ENCODE data around the gene TRIM44.
"Not testable (repeated sequence)": the region's sequence is repeated elsewhere in the genome, so short reads cannot be mapped to it uniquely, and the experiment has no call there.

TRIM44 gene

DNA sequence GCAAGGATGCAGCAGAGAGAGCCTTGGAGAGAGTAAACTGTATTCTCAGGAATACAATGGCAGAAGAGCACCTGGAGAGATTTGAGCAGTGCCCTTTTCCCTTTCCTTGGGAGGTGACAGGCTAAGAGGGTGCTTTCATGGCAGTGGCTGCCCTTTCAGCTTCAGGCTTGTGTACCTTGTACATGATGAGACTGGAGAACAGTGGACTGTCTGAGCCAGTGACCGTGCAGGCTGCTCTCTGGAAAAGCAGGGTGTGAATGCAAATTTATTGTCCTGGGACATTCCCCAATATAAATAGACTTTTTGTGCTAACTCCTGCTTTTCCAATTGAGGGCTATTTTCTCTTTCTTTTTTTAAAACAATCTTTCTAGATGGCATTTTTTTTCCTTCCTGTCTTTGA lies 99.3 kb downstream of the TRIM44 start:
- DNase-seq = no peak

DNA sequence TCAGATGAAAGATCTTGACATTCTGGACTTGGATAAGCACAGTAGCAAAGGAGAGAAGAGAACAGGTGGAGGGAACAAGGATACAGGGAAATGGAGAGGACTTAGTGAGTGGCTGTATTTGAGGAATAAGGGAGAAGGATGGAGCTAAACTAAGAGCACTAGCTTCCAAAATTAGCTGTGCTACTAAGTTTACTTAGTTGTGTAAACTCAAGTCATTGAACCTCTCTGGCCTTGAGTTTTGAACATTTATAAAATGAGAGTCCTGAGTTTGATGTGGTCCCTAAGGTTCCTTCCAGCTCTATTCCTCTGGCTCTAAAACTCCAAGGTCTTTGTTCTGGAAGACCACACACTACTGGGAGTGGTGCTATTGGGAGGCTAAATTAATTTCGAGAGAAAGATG lies 100.7 kb downstream of the TRIM44 start:
- no peak for DNase-seq

DNA sequence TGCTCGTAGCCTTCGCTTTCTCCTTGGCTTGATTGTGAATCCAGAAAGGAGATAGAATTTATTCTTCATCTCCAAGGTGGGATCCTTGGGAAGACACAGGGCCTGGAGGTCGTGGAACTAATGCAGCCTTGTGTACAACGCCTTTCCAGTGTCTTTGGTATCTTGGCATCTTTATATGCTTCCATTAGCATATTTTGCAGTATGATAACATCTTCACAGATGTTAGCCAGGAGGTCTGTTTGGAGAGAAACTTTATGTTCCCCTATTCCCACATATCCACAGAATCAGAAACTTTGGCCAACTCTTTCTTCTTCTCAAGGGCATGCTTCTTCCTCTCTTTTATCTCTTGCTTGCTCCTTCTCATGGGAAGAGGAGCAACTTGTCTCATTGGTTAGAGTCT lies 101.2 kb downstream of the TRIM44 start:
- DNase-seq = no peak

DNA sequence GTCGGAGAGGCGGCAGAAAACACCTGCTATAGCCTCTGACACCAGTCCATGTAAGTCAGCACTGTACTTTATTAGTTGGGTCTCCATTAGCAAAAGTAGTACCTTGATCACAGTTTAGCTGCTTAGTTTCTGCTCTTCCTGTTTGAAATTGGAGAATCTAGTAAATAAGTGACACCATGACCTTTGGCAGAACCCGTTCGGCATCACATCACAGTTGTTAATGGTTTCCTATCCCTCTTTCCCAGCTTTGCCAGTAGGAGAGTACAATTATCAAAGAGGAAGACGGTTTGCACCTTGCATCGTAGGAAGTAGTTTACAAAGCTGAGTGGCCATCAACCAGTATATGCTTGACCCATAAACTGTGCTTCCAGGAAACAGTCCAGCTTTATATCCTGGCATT lies 101.8 kb downstream of the TRIM44 start:
- no peak for DNase-seq

DNA sequence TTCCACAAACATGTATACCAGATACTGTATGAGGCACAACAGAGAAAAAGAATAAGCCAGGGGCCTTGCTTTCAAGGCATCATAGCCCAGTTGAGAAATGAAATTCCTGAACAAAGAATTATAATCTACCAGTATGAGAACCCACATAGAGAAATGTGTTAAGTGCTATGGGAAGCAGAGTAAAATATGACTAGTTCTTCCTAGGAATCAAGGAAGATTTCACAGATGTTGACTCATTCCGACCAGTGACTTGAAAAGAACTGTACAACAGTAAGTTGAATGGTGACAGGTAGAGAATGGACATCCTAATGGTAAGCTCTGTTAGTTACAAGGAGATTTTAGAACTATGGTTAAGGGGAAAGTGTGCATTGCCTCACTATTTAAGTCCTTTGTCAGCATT lies 102.6 kb downstream of the TRIM44 start:
- no peak for DNase-seq

DNA sequence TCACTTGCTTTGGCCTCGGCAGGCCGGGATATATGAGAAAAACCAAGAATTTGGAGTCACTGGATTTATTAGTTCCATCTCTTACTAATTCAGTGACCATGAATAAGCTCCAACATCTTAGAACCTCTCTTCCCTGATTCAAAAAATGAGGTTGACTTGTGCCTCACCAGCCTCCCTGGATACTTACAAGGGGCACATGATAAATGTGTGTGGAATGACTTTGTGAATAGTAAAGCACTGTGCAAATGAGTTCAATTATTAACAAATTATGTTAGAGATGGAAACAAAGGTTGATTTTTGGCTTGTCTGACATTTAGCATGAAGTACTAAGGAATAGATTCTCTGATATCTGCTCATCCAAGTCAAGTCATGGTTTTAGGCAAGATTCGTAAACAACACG lies 104.1 kb downstream of the TRIM44 start:
- no peak for DNase-seq

DNA sequence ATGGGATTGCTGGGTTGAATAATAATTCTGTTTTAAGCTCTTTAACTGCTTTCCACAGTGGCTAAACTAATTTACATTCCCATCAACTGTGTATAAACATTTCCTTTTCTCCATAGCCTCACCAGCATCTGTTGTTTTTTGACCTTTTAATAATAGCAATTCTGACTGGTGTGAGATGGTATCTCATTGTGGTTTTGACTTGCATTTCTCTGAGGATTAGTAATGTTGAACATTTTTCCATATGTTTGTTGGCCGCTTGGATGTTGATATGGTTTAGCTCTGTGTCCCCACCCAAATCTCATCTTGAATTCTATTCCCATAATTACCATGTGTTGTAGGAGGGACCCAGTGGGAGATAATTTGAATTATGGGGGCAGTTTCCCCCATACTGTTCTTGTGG lies 107.8 kb downstream of the TRIM44 start:
- not testable (repeated sequence) for DNase-seq

DNA sequence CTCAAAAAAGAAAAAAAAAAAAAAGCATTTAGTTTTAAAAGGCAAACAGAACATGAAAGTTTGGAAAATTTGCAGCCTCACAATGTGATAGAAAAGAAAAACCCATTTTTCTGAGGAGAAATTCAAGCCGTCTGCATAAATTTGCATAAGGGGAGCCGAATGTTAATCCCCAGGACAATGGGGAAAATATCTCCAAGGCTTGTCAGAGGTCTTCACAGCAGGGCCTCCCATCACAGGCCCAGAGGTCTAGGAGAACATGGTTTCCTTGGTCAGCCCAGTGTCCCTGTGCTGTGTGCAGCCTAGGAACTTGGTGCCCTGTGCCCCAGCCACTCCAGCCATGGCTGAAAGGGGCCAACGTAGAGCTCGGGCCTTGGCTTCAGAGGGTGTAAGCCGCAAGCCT lies 109.1 kb downstream of the TRIM44 start:
- DNase-seq = no peak

DNA sequence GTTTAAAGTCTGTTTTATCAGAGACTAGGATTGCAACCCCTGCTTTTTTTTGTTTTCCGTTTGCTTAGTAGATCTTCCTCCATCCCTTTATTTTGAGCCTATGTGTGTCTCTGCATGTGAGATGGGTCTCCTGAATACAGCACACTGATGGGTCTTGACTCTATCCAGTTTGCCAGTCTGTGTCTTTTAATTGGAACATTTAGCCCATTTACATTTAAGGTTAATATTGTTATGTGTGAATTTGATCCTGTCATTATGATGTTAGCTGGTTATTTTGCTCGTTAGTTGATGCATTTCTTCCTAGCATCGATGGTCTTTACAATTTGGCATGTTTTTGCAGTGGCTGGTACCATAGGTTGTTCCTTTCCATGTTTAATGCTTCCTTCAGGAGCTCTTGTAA lies 114.7 kb downstream of the TRIM44 start:
- DNase-seq = not testable (repeated sequence)

DNA sequence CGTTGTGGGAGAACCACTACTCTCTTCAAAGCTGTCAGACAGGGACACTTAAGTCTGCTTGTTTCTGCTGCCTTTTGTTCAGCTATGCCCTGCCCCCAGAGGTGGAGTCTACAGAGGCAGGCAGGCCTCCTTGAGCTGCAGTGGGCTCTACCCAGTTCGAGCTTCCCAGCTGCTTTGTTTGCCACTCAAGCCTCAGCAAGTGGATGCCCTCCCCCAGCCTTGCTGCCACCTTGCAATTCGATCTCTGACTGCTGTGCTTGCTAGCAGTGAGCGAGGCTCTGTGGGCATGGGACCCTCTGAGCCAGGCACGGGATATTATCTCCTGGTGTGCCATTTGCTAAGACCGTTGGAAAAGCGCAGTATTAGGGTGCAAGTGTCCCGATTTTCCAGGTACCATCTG lies 116.4 kb downstream of the TRIM44 start:
- not testable (repeated sequence) for DNase-seq

DNA sequence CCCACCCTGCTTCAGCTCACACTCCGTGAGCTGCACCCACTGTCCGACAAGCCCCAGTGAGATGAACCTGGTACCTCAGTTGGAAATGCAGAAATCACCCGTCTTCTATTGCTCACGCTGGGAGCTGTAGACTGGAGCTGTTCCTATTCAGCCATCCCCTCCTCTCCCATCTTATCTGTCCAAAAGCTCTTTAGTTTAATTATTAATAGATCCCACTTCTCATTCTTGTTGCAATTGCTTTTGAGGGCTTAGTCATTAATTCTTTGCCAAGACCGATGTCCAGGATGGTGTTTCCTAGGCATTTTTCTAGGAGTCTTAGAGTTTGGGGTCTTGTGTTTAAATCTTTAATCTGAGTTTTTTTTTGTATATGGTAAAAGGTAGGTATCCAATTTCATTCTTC lies 116.8 kb downstream of the TRIM44 start:
- no peak for DNase-seq

DNA sequence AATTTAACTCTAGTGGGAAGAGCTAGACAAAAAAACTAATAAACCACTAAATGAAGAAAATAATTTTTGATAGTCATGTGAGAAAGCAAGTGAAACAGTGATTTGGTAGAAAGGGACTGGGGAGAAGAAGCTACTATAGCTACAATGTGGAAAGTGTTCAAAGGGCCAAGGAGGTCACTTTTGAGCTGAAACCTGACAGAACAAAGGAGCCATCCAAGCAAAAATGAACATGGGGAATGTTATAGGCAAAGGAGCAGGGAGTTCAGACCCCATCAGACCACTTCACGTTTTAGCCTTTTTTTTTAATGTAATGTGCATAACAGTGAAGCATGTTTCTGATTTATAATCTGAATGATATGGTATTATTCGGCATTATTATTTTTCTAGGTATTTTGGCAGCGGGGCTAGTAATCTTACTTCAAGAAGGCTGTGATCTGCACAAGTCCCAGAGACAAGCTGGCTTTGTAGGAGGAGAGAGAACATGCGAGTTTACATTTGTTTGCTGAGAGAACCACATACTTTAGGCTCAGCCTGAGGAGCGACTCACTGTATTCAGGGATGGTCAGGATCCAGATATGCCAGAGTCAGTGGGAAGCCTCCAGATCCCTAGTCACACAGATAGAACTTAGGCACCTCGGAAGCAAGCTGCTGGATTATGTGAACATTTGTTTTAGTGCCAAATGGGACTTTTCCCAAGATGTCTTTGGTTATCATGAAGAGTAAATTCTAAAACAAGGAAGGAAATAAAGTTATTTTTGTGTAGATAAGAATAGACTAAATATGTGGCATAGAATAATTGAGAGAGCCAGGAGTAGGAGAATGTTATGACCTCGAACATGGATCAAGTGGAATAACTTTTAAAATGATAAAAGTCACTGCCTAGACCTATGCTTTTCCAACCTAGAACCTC lies 118.6 kb downstream of the TRIM44 start:
- DNase-seq = no peak

DNA sequence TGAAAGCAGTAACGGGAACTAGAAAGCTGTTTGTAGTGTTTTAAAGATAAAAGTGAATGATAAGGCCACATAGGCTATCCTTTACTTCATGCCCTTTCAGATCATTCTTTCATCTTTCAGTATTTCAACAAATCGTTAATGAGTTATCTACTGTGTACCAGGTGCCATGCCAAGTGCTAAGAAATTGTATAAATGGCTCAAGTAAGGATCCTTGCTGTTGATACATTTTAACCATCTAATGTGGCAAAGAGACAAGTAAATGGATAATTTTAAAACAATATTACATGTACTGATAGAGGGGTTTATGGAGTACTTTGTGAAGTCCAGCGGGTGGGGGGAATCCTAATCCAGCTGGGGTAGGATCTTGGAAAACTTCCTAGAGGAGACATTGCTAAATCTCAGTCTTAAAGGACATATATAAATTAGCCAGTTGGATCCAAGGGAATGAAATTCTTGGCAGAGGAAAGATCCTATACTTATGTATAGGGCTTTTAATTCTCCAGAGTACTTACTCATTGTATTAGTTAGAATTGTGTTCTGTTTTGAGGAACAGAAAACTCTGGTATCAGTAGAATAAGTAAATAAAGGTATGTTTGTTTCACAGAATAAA lies 119.4 kb downstream of the TRIM44 start:
- no peak for DNase-seq

DNA sequence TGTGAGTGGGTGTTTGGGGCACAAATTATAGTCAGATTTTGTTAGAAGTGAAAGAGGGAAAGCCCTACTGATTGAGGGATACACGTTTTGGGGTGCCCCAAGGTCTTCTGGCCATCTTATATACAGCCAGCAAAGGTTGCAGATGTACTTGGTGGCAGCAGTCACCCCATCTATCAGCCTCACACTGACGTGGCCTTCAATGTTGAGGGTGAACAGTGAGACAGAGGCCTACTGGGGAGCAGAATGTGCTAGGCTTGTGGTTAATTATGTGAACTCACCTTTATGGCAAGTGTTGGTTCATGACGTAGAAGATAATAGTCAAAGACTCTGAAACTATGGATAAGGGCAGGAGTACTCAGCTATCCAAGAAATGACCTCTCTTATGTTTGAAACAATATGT lies 121.2 kb downstream of the TRIM44 start:
- no peak for DNase-seq

DNA sequence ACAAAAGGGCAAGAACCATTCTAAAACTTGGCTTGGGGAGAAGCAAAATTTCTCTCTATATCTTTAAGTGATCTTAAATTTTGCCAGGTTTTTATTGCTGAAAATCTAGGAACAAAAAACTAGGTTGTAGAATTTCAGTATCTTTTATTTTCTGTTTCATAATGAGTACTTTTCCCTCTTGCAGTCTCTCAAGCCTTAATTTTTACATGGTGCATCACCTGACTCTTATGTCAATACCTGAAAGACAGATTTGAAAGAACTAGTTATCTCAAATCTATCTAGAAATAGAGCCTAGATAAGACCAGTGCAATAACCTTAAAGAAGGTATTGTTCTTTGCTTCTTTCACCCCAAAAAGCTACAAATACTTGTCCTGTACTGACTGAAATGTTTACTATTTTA lies 122.1 kb downstream of the TRIM44 start:
- DNase-seq = no peak

DNA sequence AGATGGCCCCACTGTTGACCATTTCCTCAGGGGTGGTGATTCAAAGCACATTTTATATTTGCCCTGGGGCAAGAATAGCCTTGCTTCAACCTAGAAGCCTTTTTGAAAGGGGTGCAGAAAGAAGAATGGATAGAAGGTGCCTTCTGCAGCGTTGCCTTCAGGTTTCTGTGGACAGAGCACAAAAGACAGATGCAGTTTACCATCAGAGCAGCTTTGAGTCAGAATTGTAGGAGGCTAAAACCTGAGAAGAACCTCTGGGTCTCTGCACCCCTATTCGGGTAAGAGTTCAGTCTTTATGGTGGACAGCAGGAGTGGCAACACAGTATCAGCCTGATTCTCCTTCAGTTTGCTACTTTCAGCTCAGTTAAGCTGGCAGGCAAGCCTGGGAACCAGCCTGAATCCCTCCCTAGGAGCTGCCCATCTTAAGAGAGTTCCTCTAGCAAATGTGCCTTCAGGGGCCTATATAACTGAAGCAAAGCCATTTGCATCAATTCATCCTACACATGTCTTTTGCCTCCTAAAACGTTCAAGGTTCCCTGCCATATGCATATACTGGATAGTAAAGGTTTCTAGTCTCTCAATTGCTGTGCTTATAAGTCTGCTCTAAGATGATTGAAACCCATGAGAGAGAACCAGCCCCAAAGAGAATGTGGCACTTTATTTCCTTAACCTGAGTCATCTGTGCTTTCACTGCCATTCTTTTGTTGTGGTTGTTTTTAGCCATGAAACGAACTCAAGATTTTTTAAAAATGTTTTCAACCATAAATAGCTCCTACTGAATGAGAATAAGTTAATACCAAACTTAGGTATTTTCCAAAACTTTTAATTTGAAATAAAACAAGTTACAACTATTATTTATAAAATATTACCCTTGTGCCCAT lies 123.0 kb downstream of the TRIM44 start:
- no peak for DNase-seq

DNA sequence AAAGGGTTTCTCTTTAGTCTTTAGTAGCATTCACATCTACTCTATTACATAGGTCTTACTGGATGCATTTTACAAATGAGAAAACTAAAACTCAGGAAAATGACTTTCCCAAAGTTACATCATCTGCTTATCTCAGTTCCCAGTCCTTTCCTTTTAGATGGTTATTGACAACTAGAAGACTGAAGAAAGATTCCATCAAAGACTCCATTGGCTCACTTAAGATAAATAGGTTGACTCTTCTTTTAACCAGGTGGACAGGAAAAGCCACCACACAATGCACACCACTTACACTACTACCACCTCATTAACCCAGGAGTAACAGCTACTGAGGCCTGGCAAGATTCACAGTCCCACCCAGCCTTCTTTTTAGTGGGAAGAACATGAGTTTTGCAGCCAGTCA lies 123.6 kb downstream of the TRIM44 start:
- DNase-seq = no peak

DNA sequence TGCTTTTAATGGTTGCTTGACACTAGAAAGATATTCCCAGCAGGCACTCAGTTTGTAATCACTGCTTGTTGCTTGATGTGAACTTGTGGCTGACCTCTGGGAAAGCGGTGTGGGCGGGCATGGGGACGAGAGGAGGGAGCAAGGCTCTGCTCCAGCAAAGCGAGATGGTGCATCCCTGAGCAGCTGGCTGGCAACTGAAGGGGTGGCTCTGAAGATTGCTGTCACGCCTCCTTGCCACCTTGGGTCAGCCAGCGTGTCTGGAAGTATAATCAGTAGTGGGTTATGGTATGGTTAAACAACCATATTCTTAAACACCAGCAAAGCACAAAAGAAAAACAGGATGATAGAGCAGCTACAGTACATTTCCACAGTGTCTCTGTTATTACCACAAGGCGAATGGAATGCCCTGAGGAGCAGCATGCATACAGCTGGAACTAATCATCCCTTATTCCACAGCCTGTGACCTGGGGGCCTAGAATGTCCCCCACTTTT lies 124.5 kb downstream of the TRIM44 start:
- no peak for DNase-seq

DNA sequence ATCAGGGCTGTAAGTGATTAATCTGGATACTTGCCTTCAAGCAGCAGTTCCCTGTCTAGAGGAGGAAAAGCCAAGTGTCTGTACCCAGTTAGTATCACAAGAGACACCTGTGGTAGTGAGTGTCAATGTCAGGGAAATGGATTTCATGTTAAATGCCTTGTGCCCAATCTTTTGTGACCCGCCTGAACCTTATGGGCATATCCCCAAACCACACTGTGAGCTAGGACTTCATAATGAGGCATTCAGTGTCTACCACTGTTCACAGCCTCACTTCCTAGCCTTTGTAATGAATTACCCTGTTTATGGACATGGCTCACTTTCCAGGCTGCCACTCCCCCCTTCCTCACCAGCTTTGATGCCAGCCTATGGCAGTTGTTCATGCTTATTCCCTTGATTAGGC lies 125.1 kb downstream of the TRIM44 start:
- no peak for DNase-seq

DNA sequence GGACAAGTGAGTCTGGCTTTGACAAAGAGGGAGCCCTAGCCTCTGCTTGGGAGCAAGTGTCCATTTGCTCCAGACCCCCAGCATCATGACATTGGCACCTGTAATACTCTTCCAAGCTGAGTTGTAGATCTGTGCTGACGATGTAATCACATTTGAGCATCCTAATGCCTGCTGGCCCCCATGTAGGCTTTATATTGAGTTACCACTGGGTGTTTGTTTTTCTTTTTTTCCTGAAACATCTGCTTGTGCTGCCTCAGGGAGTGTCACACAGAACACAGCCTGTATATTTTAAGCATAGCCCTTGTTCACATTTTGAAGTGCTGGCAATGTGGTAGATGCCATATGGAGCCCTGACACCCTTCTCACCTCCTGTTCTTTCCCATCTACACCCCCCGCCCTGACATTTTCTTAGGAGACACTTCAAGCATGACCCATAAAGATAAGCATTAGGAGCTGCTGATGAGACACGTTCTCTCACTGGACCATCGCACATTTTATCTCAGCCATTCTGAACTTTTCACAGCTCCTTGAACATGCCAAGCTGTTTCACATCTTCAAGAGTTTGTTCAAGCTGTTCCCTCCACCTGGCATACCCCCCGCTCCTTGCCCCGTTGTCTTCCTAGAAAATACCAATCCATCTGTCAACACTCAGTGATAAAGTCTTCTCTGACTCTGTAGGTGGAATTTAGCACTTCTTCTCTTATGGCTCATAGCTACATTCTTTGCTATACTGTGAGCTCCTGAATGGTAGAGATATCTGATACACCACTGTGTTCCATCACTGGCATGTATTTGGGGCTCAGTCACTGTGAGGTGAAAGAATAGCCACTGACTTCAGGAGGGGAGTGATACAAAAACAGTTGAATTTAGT lies 128.7 kb downstream of the TRIM44 start:
- no peak for DNase-seq

DNA sequence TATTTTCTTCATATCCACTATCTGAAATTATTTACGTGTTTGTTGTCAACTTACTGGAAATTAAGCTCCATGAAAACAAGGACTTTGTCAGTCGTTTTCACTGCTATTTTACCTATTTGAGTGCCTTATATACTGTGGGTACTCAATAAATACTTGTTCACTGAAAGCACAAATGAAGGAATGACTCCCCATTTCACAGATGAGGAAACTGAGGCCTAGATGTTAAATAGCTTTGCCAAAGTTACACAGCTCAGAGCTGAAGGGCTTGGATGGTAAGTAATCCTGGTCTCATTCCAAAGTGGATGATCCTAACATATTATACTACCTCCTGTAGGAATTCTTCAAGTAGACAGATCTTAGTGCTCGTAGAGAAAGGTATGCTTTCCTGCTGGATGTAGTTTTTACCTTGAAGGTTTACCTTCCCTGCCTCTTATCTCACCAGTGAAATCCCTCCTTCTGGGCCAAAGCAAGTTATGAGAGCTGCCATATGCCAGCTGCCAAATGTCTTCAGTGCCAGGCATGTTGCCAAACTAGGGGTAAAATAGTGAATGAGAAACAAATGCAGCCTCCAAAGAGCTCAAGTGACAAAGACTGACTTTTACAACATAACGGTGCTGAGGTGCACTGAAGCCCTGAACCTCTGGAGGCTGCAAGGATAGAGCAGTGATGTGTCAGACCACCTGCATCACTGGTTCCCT lies 129.7 kb downstream of the TRIM44 start:
- no peak for DNase-seq

DNA sequence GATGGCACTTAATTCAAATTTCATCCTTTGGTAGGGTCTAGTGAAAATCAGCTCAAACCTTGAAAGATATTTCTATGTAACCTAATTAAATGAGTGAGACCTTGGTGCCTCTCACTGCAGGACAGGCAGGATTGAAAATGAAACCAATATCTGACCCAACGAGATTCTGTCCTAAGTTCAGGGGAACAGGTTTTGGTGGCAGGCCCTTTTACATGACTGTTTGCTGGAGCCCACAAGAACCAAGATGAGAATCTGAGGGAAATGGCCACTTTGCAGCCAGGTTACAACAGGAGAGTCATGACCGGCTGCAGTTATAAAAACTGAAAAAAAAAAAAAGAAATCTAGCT lies 130.2 kb downstream of the TRIM44 start:
- DNase-seq = no peak
